ENCODE data around the gene HNRNPA0. TPM values are rescaled to one million over a fixed set of nuclear protein-coding genes. Genes with fewer than 3 reads are reported as not detected.

Gene HNRNPA0
- total RNA-seq, 1 experiment from 2014 or later: 38.9 TPM

DNA sequence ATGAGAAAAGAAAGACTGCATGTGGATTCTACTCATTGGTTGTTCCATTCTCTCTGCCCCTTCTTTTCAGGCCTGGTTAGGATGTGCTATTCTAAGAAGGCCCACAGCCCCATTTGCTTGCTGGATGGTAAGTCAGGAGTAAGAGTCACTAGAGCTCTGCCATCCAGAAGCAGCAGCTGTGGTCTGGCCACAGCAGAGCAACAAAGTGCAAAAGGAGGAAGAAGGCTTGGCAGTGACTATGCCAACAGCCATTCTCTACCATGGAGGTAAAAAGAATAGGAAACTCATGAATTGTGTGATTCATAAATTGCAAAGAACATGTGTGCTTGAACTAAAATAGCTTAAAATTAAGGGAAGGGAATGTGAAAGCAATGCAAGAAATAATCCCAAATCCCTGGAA, 39.2 kb downstream of the HNRNPA0 start:
- Histone ChIP-seq H3K9ac (ENCODE audit: low read length) (no peak overlapping the region), H3K9me3 (ENCODE audit: control insufficient read depth in 1 of 2, insufficient read depth in 1 of 2, low read depth in 1 of 2, low read length in 2 of 2) (no peaks in the 10 kb centered on the region), H3K4me1 (ENCODE audit: control insufficient read depth in 1 of 2, insufficient read depth in 2 of 2, low read length in 2 of 2) (no peaks in the 10 kb centered on the region), H4K20me1 (ENCODE audit: insufficient read depth) (no peaks in the 10 kb centered on the region), H3K4me3 (replicated peaks in 1 of 2; ENCODE audit: low read depth in 1 of 2, low read length in 2 of 2) (no peak overlapping the region), H3K27me3 (ENCODE audit: insufficient read depth, low read length) (no peaks in the 10 kb centered on the region), H2AFZ (ENCODE audit: low read depth, low read length, poor library complexity, severe bottlenecking) (no peak overlapping the region), H3K36me3 (ENCODE audit: control insufficient read depth in 1 of 2, insufficient read depth in 2 of 2, low read length in 2 of 2) (no peaks in the 10 kb centered on the region), H3K4me2 (ENCODE audit: low read length) (no peak overlapping the region), H3K9me2 (ENCODE audit: insufficient read depth) (no peaks in the 10 kb centered on the region), H3K79me2 (ENCODE audit: insufficient read depth, low read length) (no peaks in the 10 kb centered on the region), H3K27ac (ENCODE audit: low read depth, low read length) (no peak overlapping the region)
- TF ChIP-seq TCF7L2 (IDR thresholded peaks at IDR 0.05; ENCODE audit: borderline replicate concordance, extremely low read depth, insufficient read depth, insufficient read length): no peak
- TF ChIP-seq FOSL1 (IDR thresholded peaks at IDR 0.05; ENCODE audit: low read depth): no peak
- TF ChIP-seq CEBPB (IDR thresholded peaks at IDR 0.05; ENCODE audit: low read depth): no peak
- no peak for TF ChIP-seq YY1 (IDR thresholded peaks at IDR 0.05; ENCODE audit: extremely low read depth, insufficient replicate concordance, low read depth, low read length)
- TF ChIP-seq ZFX (IDR thresholded peaks at IDR 0.05): no peak
- TF ChIP-seq, protein P1, sequence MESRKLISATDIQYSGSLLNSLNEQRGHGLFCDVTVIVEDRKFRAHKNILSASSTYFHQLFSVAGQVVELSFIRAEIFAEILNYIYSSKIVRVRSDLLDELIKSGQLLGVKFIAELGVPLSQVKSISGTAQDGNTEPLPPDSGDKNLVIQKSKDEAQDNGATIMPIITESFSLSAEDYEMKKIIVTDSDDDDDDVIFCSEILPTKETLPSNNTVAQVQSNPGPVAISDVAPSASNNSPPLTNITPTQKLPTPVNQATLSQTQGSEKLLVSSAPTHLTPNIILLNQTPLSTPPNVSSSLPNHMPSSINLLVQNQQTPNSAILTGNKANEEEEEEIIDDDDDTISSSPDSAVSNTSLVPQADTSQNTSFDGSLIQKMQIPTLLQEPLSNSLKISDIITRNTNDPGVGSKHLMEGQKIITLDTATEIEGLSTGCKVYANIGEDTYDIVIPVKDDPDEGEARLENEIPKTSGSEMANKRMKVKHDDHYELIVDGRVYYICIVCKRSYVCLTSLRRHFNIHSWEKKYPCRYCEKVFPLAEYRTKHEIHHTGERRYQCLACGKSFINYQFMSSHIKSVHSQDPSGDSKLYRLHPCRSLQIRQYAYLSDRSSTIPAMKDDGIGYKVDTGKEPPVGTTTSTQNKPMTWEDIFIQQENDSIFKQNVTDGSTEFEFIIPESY (IDR thresholded peaks at IDR 0.05; ENCODE audit: extremely low read depth, insufficient replicate concordance, low read length): no peak
- TF ChIP-seq POLR2AphosphoS5 (IDR thresholded peaks at IDR 0.05; ENCODE audit: low read depth, low read length): no peak
- DNase-seq (ENCODE audit: low read depth, low spot score) (no peak), ATAC-seq (no peak)
- intact Hi-C loops (cut with micrococcal nuclease): no loop called here
- CTCF ChIA-PET: interaction anchor here (0.9 kb wide), 1 partner anchor 54 kb away, joined by 3 read pairs; no protein-coding TSS in a partner anchor
- RAD21 ChIA-PET (ENCODE audit: low non-redundant PET in 1 of 2, low total read pairs in 2 of 2, uncharacterized antibody in 2 of 2, unreplicated experiment in 2 of 2): no interaction called here
- POLR2A ChIA-PET: no interaction called here
- no TSS peak for BruUV-seq (replicated peaks)

DNA sequence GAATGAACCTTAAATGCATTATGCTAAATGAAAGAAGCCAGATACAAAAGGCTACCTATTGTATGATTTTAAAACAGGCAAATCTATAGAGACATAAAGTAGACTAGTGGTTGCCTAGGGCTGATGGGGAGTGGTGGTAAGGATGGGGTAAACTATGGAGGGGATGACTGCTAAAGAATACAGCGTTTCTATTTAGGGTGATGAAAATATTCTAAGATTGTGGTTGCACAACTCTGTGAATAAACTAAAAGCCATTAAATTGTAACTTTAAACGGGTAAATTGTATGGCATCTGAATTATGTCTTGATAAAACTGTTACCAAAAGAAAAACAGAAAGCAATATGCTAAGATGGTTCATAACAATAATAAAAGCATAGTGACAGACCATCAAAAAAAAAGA, 39.7 kb downstream of the HNRNPA0 start:
- H3K9me3 ChIP-seq (ENCODE audit: control insufficient read depth in 1 of 2, insufficient read depth in 1 of 2, low read depth in 1 of 2, low read length in 2 of 2): no peaks in the 10 kb centered on the region
- no peak overlapping the region for H3K27ac ChIP-seq (ENCODE audit: low read depth, low read length)
- no peaks in the 10 kb centered on the region for H3K79me2 ChIP-seq (ENCODE audit: insufficient read depth, low read length)
- DNase-seq (ENCODE audit: low read depth, low spot score) (no peak), ATAC-seq (no peak)
- no TSS peak for BruUV-seq (replicated peaks)
- no peaks in the 10 kb centered on the region for H3K36me3 ChIP-seq (ENCODE audit: control insufficient read depth in 1 of 2, insufficient read depth in 2 of 2, low read length in 2 of 2)
- POLR2A ChIA-PET: no interaction called here
- TF ChIP-seq TCF7L2 (IDR thresholded peaks at IDR 0.05; ENCODE audit: borderline replicate concordance, extremely low read depth, insufficient read depth, insufficient read length): no peak
- no peak for TF ChIP-seq CEBPB (IDR thresholded peaks at IDR 0.05; ENCODE audit: low read depth)
- TF ChIP-seq EZH2 (IDR thresholded peaks at IDR 0.05): no peak
- no peak for TF ChIP-seq YY1 (IDR thresholded peaks at IDR 0.05; ENCODE audit: extremely low read depth, insufficient replicate concordance, low read depth, low read length)
- TF ChIP-seq CBX3 (IDR thresholded peaks at IDR 0.05; ENCODE audit: low read depth): no peak
- TF ChIP-seq, protein P2, sequence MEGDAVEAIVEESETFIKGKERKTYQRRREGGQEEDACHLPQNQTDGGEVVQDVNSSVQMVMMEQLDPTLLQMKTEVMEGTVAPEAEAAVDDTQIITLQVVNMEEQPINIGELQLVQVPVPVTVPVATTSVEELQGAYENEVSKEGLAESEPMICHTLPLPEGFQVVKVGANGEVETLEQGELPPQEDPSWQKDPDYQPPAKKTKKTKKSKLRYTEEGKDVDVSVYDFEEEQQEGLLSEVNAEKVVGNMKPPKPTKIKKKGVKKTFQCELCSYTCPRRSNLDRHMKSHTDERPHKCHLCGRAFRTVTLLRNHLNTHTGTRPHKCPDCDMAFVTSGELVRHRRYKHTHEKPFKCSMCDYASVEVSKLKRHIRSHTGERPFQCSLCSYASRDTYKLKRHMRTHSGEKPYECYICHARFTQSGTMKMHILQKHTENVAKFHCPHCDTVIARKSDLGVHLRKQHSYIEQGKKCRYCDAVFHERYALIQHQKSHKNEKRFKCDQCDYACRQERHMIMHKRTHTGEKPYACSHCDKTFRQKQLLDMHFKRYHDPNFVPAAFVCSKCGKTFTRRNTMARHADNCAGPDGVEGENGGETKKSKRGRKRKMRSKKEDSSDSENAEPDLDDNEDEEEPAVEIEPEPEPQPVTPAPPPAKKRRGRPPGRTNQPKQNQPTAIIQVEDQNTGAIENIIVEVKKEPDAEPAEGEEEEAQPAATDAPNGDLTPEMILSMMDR (IDR thresholded peaks at IDR 0.05 in 2 of 3, conservative IDR thresholded peaks at IDR 0.05 in 1 of 3; ENCODE audit: borderline replicate concordance in 1 of 3, insufficient read depth in 1 of 3, low read depth in 2 of 3, low read length in 2 of 3): no peak
- no peak for TF ChIP-seq SP1 (IDR thresholded peaks at IDR 0.05; ENCODE audit: low read depth)
- no peak for TF ChIP-seq JUND (IDR thresholded peaks at IDR 0.05)
- no peak for TF ChIP-seq FOSL1 (IDR thresholded peaks at IDR 0.05; ENCODE audit: low read depth)
- no peak for TF ChIP-seq EZH2phosphoT487 (IDR thresholded peaks at IDR 0.05; ENCODE audit: borderline replicate concordance)
- no peak for TF ChIP-seq EGR1 (IDR thresholded peaks at IDR 0.05; ENCODE audit: low read depth)
- RAD21 ChIA-PET (ENCODE audit: low non-redundant PET in 1 of 2, low total read pairs in 2 of 2, uncharacterized antibody in 2 of 2, unreplicated experiment in 2 of 2): no interaction called here
- no peaks in the 10 kb centered on the region for H4K20me1 ChIP-seq (ENCODE audit: insufficient read depth)
- no peaks in the 10 kb centered on the region for H3K4me1 ChIP-seq (ENCODE audit: control insufficient read depth in 1 of 2, insufficient read depth in 2 of 2, low read length in 2 of 2)
- CTCF ChIA-PET: no interaction called here
- no peak overlapping the region for H2AFZ ChIP-seq (ENCODE audit: low read depth, low read length, poor library complexity, severe bottlenecking)
- no peaks in the 10 kb centered on the region for H3K27me3 ChIP-seq (ENCODE audit: insufficient read depth, low read length)
- intact Hi-C loops (cut with micrococcal nuclease): no loop called here
- H3K9me2 ChIP-seq (ENCODE audit: insufficient read depth): no peaks in the 10 kb centered on the region
- no peak overlapping the region for H3K4me2 ChIP-seq (ENCODE audit: low read length)
- H3K4me3 ChIP-seq (replicated peaks in 1 of 2; ENCODE audit: low read depth in 1 of 2, low read length in 2 of 2): no peak overlapping the region
- H3K9ac ChIP-seq (ENCODE audit: low read length): no peak overlapping the region
